K562 (cell line): ENCODE data around the gene TRIM71. TPM values are rescaled to one million over a fixed set of nuclear protein-coding genes. Genes with fewer than 3 reads are reported as not detected.

Source experiments
- ATAC-seq: fragments of 200-7000 bp; cut with Tn5 transposase; 3 replicates; pipeline ENCODE4 v1.9.1; 2020; ENCODE audit warnings: moderate library complexity
- BruUV-seq: library from RNA; stranded (reverse); fragments of 400-500 nt; replicated peaks from 2 replicates; lab custom pipeline; 2021; lab: Mats Ljungman, UMichigan
- CTCF ChIA-PET: fragments of 300-600 bp; formaldehyde crosslinking; extraction: SDS; loops from one replicate; lab custom pipeline; 2021; ENCODE audit warnings: low intra/inter-chr PET ratio; lab: Yijun Ruan, JAX
- POLR2A ChIA-PET: fragments of 300-600, 350-650 bp; sonication (Branson Sonifier 250); formaldehyde crosslinking; extraction: SDS; loops from one replicate; lab custom pipeline; 2021; ENCODE audit warnings: antibody characterized with exemption, inconsistent platforms; lab: Yijun Ruan, JAX
- DNase-seq, 4 experiments: peaks; one replicate each; pipeline versions ENCODE4 v3.0.0 to v3.0.0-alpha.2; 2011 to 2018; ENCODE audit warnings: low spot score in 3 of 4, mixed read lengths in 3 of 4; ENCODE audit errors: extremely low read depth in 1 of 4
- FAIRE-seq: peaks from 2 replicates; lab custom pipeline; 2011; peaks lifted over from hg19 to GRCh38; lab: Jason Lieb, UNC
- H2AFZ ChIP-seq: 2 replicates; pipeline ENCODE4 v1.6.0; 2011; ENCODE audit warnings: low read depth, low read length, control low read depth, inconsistent platforms
- H3K27ac ChIP-seq: fragments of 200-600 bp; 3 replicates; pipeline ENCODE4 v1.8.0; 2011; ENCODE audit warnings: low read depth, mild to moderate bottlenecking, control low read depth, inconsistent platforms, low read length, moderate library complexity, mixed read lengths; ENCODE audit errors: extremely low read depth
- H3K27me3 ChIP-seq, 2 experiments: fragments of 300-600 bp in 1 of 2; 2 replicates in 1 of 2; 3 replicates in 1 of 2; pipeline versions ENCODE4 v1.6.0 to v1.8.0; 2011; ENCODE audit warnings: inconsistent platforms in 2 of 2, low read length in 2 of 2, mild to moderate bottlenecking in 1 of 2, mixed read lengths in 1 of 2, moderate library complexity in 1 of 2; ENCODE audit not compliant: control insufficient read depth in 2 of 2, insufficient read depth in 2 of 2
- H3K36me3 ChIP-seq: fragments of 300-600 bp; 3 replicates; pipeline ENCODE4 v1.8.0; 2011; ENCODE audit warnings: mild to moderate bottlenecking, low read length, inconsistent platforms; ENCODE audit not compliant: control insufficient read depth, insufficient read depth
- H3K4me1 ChIP-seq, 2 experiments: fragments of 200-600 bp in 1 of 2; replicated peaks in 1 of 2; 2 replicates in 1 of 2; 3 replicates in 1 of 2; pipeline versions ENCODE4 v1.5.1 to v1.8.0; 2011; ENCODE audit warnings: inconsistent platforms in 2 of 2, low read length in 2 of 2, mild to moderate bottlenecking in 1 of 2, mixed read lengths in 1 of 2, moderate library complexity in 1 of 2; ENCODE audit not compliant: control insufficient read depth in 2 of 2, insufficient read depth in 2 of 2
- H3K4me2 ChIP-seq: 2 replicates; pipeline ENCODE4 v1.6.1; 2011; ENCODE audit warnings: low read length, control low read depth, inconsistent platforms, mixed read lengths; ENCODE audit not compliant: insufficient read depth
- H3K4me3 ChIP-seq: fragments of 200-600 bp; sonication (generic), shearing (Covaris generic); 2 replicates; pipeline ENCODE4 v1.5.1; 2016; ENCODE audit warnings: control low read depth, inconsistent platforms
- H3K79me2 ChIP-seq: fragments of 200-600 bp; 3 replicates; pipeline ENCODE4 v1.8.0; 2011; ENCODE audit warnings: low read length, inconsistent platforms; ENCODE audit not compliant: control insufficient read depth, insufficient read depth
- H3K9ac ChIP-seq, 2 experiments: 2 replicates each; pipeline versions ENCODE4 v1.6.0 to v1.6.1; 2011; ENCODE audit warnings: low read depth in 2 of 2, low read length in 2 of 2, control low read depth in 1 of 2, inconsistent platforms in 1 of 2, mild to moderate bottlenecking in 1 of 2, mixed read lengths in 1 of 2; ENCODE audit not compliant: insufficient read depth in 1 of 2
- H3K9me1 ChIP-seq: one replicate; pipeline ENCODE4 v1.6.0; 2011; ENCODE audit warnings: inconsistent platforms, mild to moderate bottlenecking, low read length, moderate library complexity; ENCODE audit not compliant: control insufficient read depth, insufficient read depth
- H3K9me3 ChIP-seq: replicated peaks from 2 replicates; pipeline ENCODE4 v1.5.1; 2011; ENCODE audit warnings: low read depth, low read length, inconsistent platforms; ENCODE audit not compliant: control insufficient read depth, insufficient read depth
- H4K20me1 ChIP-seq: replicated peaks from 2 replicates; pipeline ENCODE4 v1.6.1; 2011; ENCODE audit warnings: low read length, inconsistent platforms, mixed read lengths; ENCODE audit not compliant: control insufficient read depth, insufficient read depth
- EZH2 ChIP-seq: IDR thresholded peaks from 2 replicates; pipeline ENCODE4 v1.6.1; 2012; ENCODE audit warnings: low read depth, mild to moderate bottlenecking, inconsistent platforms, low read length, borderline replicate concordance
- HDAC8 ChIP-seq: fragments of 450-650 bp; IDR thresholded peaks from 2 replicates; pipeline ENCODE4 v1.6.1; 2016; ENCODE audit warnings: mild to moderate bottlenecking, missing genetic modification characterization, moderate library complexity, missing compliant biosample characterization
- NFXL1 ChIP-seq: fragments of 450-650 bp; formaldehyde crosslinking; IDR thresholded peaks from 2 replicates; pipeline ENCODE4 v1.4.0; 2021; ENCODE audit warnings: mild to moderate bottlenecking
- ZBTB17 ChIP-seq: fragments of 450-650 bp; formaldehyde crosslinking; IDR thresholded peaks from 2 replicates; pipeline ENCODE4 v1.4.0; 2020; ENCODE audit warnings: mild to moderate bottlenecking
- ZFP91 ChIP-seq: sonication (generic); formaldehyde crosslinking; IDR thresholded peaks from 2 replicates; pipeline ENCODE4 v1.8.0; 2022; ENCODE audit warnings: mild to moderate bottlenecking, missing genetic modification reagents
- ZNF165 ChIP-seq: fragments of 250-450 bp; sonication (Bioruptor Pico); IDR thresholded peaks from 2 replicates; pipeline ENCODE4 v1.4.0; 2020; ENCODE audit warnings: borderline replicate concordance
- ZNF217 ChIP-seq: sonication (generic); formaldehyde crosslinking; IDR thresholded peaks from 2 replicates; pipeline ENCODE4 v1.8.0; 2022; ENCODE audit warnings: mild to moderate bottlenecking, missing genetic modification reagents
- ZNF239 ChIP-seq: fragments of 250-450 bp; sonication (Bioruptor Pico); IDR thresholded peaks from 2 replicates; pipeline ENCODE4 v1.4.0; 2020; ENCODE audit warnings: mild to moderate bottlenecking
- WGBS: fragments of 100-300 bp; shearing (Covaris generic); methylation state at CpG from one replicate; pipeline ENCODE4 v1.1.6; 2016; ENCODE audit warnings: low coverage, mixed read lengths; ENCODE audit not compliant: insufficient coverage; ENCODE audit errors: missing lambda C conversion rate; 5-methylcytosine and 5-hydroxymethylcytosine counted together
- in situ Hi-C: fragments of 300-500 bp; cut with MboI; formaldehyde crosslinking; loops from 4 replicates; pipeline ENCODE4 v1.15.0; 2018; ENCODE audit warnings: inconsistent platforms, mixed read lengths
- intact Hi-C: fragments of 100-400 bp; cut with micrococcal nuclease; formaldehyde crosslinking; loops from 2 replicates; pipeline ENCODE4 v1.14.2; 2022
- polyA plus RNA-seq, 8 experiments: library from polyadenylated mRNA; depleted of rRNA in 4 of 8; stranded (reverse) in 5 of 8; unstranded in 3 of 8; fragments of >200 nt; fragmentation: Nextera tagmentation in 2 of 8; fragmentation: Illumina TruSeq in 1 of 8; extraction: Ambion mirVana in 2 of 8; extraction: Trizol in 1 of 8; gene quantifications; 2 replicates each; pipeline versions ENCODE4 v1.2.1 to v1.2.3, GENCODE V29; 2011 to 2014; ENCODE audit warnings: inconsistent platforms in 1 of 8, missing spikeins in 1 of 8
- total RNA-seq, 7 experiments: library from RNA; depleted of rRNA in 6 of 7; stranded (reverse); fragments of >200 nt in 6 of 7; fragmentation: Illumina TruSeq in 2 of 7; extraction: Trizol in 2 of 7; gene quantifications; 2 replicates each; pipeline versions ENCODE4 v1.2.1 to v1.2.3, GENCODE V29; 2011 to 2021; ENCODE audit warnings: low replicate concordance in 1 of 7
- TF ChIP-seq, protein P1 (sequence below): fragments of 250-450 bp; sonication (Bioruptor Pico); IDR thresholded peaks from 2 replicates; pipeline ENCODE4 v1.8.0; 2022; ENCODE audit warnings: inconsistent platforms

TRIM71 gene
- total and polyA plus RNA-seq, 9 of the 15 experiments (the other 6 are each of a cell fraction or from before 2014, with no cell fraction given) = 0.04 to 0.11 TPM; not detected in 7

DNA sequence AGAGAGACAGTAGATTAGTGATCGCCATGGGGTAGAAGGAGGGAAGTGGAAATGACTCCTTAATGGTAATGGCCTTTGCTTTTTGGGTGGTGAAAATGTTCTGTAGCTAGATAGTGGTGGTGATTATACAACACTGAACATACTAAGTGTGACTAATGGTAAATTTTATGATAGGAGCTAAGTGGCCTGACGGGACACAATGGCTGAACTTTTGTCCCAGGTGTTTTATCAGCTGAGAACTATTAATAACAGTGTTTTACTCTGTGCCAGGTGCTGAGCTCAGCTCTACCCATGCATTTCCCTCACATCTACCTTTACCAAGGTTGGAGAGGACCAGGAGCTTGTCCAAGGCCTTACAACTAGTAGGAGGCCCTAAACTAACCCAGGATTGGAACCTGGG is 66.8 kb downstream of the TRIM71 start (continued):
- TF ChIP-seq, protein P1, sequence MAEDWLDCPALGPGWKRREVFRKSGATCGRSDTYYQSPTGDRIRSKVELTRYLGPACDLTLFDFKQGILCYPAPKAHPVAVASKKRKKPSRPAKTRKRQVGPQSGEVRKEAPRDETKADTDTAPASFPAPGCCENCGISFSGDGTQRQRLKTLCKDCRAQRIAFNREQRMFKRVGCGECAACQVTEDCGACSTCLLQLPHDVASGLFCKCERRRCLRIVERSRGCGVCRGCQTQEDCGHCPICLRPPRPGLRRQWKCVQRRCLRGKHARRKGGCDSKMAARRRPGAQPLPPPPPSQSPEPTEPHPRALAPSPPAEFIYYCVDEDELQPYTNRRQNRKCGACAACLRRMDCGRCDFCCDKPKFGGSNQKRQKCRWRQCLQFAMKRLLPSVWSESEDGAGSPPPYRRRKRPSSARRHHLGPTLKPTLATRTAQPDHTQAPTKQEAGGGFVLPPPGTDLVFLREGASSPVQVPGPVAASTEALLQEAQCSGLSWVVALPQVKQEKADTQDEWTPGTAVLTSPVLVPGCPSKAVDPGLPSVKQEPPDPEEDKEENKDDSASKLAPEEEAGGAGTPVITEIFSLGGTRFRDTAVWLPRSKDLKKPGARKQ = no peak
- TF ChIP-seq ZBTB17 (CRISPR knock-in tag) (no peak), ZNF239 (CRISPR knock-in tag) (no peak), HDAC8 (tag) (no peak), ZNF165 (no peak), ZNF217 (no peak), NFXL1 (no peak)

- WGBS = 14% methylated on average over 11 of the region's 11 CpGs
- H4K20me1 ChIP-seq = no peaks in the 10 kb centered on the region; the same call in 1 of the 2 replicates
- H3K9me3 ChIP-seq = no peaks in the 10 kb centered on the region; the same call in 1 of the 2 replicates
- no peak overlapping the region for H3K27ac ChIP-seq
- intact Hi-C loops = no loop called here
- H3K36me3 ChIP-seq = no peaks in the 10 kb centered on the region
- H2AFZ ChIP-seq = no peak overlapping the region
- no TSS peak for BruUV-seq
- FAIRE-seq (peak; percentile 60), DNase-seq (no peak), ATAC-seq (no peak)
- in situ Hi-C loops = no loop called here
- no peak for TF ChIP-seq ZFP91 (CRISPR knock-in tag)
- TF ChIP-seq EZH2 = 0 out of 2 replicates have a peak, but pooled peaks have one; percentile 7
- H3K4me3 ChIP-seq = no peak overlapping the region
- POLR2A ChIA-PET = interaction anchor here (0.6 to 1.5 kb wide), 8 partner anchors 8 to 1158 kb away, joined by 3 to 6 read pairs (median 3); no protein-coding TSS in a partner anchor
- peaks cover 44 to 53% of the 10 kb centered on the region in 2 experiments for H3K27me3 ChIP-seq
- no peaks in the 10 kb centered on the region for H3K79me2 ChIP-seq
- peaks cover 0 to 5% of the 10 kb centered on the region in 2 experiments; a peak in 2 of 5 replicates for H3K4me1 ChIP-seq
- no peak overlapping the region for H3K9ac ChIP-seq
- H3K9me1 ChIP-seq = no peaks in the 10 kb centered on the region
- H3K4me2 ChIP-seq = no peak overlapping the region
- CTCF ChIA-PET = no interaction called here
Observed at GRCh38 chr3:32885283-32885901, 67.6 kb downstream of the TRIM71 start.
